ENCODE results near the gene NDUFAF8. TPM values are rescaled to one million over a fixed set of nuclear protein-coding genes. Genes with fewer than 3 reads are reported as not detected.

Gene NDUFAF8
- polyA plus RNA-seq, 4 donors, result 25.9 to 39.5 (median 35.7) TPM

GRCh38 chr17:81241648-81242420 lies 2.7 kb downstream of the NDUFAF8 start:
- DNase-seq, result peak in 1 of 2 donors; percentile 67
- no peaks in the 10 kb centered on the region for H3K9me3 ChIP-seq (ENCODE audit: control insufficient read depth in 2 of 2, insufficient read depth in 1 of 2, low read depth in 1 of 2, low read length in 1 of 2)
- 51 to 67% (median 62%) methylated on average over 20 to 26 of the region's 26 CpGs for WGBS, 3 donors
- no peak for FAIRE-seq
- H3K36me3 ChIP-seq (ENCODE audit: control insufficient read depth in 3 of 3, insufficient read depth in 2 of 3, low read depth in 1 of 3, low read length in 3 of 3), result peaks cover 0 to 64% (median 0%) of the 10 kb centered on the region in 3 donors
- H3K27ac ChIP-seq (ENCODE audit: low read depth in 1 of 3, low read length in 2 of 3), result no peak overlapping the region
- H3K27me3 ChIP-seq (ENCODE audit: control insufficient read depth in 3 of 3, insufficient read depth in 3 of 3, low read length in 3 of 3), result no peaks in the 10 kb centered on the region
- peaks cover 2 to 23% (median 13%) of the 10 kb centered on the region in 3 donors for H3K4me1 ChIP-seq (ENCODE audit: control insufficient read depth in 3 of 3, insufficient read depth in 2 of 3, low read depth in 1 of 3, low read length in 2 of 3)
- no peak overlapping the region for H3K4me3 ChIP-seq (ENCODE audit: low read depth in 1 of 3, low read length in 3 of 3)

DNA sequence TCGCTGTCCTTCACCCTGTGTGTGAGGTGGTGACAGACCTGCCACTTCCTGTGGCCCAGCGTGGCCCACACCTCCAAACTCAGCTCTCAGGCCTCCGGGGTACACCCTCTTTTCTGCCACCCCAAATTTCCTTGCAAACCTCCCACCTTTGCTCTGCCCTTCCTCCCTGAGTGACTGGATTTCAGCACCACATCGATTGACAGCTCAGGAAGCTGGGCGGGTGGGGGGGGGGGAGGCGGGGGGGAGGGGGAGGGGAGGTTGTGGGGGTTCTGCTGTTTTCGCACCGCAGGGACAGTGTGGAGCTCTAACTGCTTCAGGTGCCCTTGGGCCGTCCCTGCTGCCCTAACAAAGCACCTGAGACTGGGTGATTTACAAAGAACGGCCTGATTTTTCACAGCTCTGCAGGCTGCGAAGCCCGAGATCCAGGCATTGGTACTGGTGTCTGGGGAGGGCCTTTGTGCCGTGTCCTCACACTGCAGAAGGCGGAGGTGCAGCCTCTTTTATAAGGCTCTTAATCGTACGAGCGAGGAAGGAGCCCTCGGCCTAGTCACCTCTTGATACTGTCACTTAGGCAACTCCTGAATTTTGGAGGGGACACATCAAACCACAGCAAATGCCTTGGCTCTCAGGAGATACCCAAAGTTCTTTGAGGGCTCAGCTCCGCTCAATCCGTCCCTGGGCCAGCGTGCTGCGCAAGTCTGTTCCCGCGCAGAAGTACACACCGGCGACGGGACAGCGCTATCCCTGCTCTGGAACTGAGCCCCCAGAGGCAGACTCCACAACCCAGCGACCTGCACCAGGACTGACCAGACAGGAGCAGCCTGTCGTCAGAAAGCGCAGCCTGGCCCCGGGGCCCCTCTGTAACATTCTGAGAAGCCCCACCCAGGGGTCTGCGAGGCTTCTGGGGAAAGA lies 3.6 kb downstream of the NDUFAF8 start:
- peaks cover 1 to 17% (median 10%) of the 10 kb centered on the region in 3 donors for H3K4me1 ChIP-seq (ENCODE audit: control insufficient read depth in 3 of 3, insufficient read depth in 2 of 3, low read depth in 1 of 3, low read length in 2 of 3)
- FAIRE-seq, result no peak

DNA sequence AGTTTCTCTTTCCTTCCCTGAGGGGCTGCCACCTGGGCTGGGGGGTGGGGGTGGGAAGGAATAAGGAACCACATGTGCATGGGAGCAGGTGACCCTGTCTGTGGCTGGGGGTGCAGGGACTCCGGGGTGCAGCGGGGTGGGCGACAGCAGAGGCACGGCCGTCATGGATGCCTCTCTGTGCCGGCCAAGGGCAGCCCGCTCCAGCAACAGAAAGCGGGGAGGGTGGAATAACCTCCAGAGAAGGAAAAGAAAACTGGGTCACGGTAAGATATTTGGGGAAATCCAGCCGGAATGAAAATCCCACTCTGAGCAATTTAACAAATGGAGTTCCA lies 4.2 kb downstream of the NDUFAF8 start:
- H3K9me3 ChIP-seq (ENCODE audit: control insufficient read depth in 2 of 2, insufficient read depth in 1 of 2, low read depth in 1 of 2, low read length in 1 of 2), result no peaks in the 10 kb centered on the region
- no peak overlapping the region for H3K4me3 ChIP-seq (ENCODE audit: low read depth in 1 of 3, low read length in 3 of 3)
- FAIRE-seq (no peak), DNase-seq (no peak)
- no peak overlapping the region for H3K27ac ChIP-seq (ENCODE audit: low read depth in 1 of 3, low read length in 2 of 3)
- no peaks in the 10 kb centered on the region for H3K27me3 ChIP-seq (ENCODE audit: control insufficient read depth in 3 of 3, insufficient read depth in 3 of 3, low read length in 3 of 3)
- peaks cover 0 to 11% (median 6%) of the 10 kb centered on the region in 3 donors for H3K4me1 ChIP-seq (ENCODE audit: control insufficient read depth in 3 of 3, insufficient read depth in 2 of 3, low read depth in 1 of 3, low read length in 2 of 3)
- H3K36me3 ChIP-seq (ENCODE audit: control insufficient read depth in 3 of 3, insufficient read depth in 2 of 3, low read depth in 1 of 3, low read length in 3 of 3), result peaks cover 0 to 65% (median 0%) of the 10 kb centered on the region in 3 donors
- WGBS, 3 donors, result 82 to 90% (median 86%) methylated on average over 10 of the region's 10 CpGs

More for the DNA sequence above, 3.6 kb downstream of the NDUFAF8 start:
- no peak for DNase-seq
- Histone ChIP-seq H3K36me3 (ENCODE audit: control insufficient read depth in 3 of 3, insufficient read depth in 2 of 3, low read depth in 1 of 3, low read length in 3 of 3) (peaks cover 0 to 63% (median 0%) of the 10 kb centered on the region in 3 donors), H3K27me3 (ENCODE audit: control insufficient read depth in 3 of 3, insufficient read depth in 3 of 3, low read length in 3 of 3) (no peaks in the 10 kb centered on the region), H3K27ac (ENCODE audit: low read depth in 1 of 3, low read length in 2 of 3) (no peak overlapping the region), H3K9me3 (ENCODE audit: control insufficient read depth in 2 of 2, insufficient read depth in 1 of 2, low read depth in 1 of 2, low read length in 1 of 2) (no peaks in the 10 kb centered on the region), H3K4me3 (ENCODE audit: low read depth in 1 of 3, low read length in 3 of 3) (no peak overlapping the region)
- WGBS, 3 donors, result 75 to 83% (median 83%) methylated on average over 31 to 33 of the region's 33 CpGs

- FAIRE-seq (no peak), DNase-seq (no peak)
- 73 to 83% (median 74%) methylated on average over 24 of the region's 24 CpGs for WGBS, 3 donors
- Histone ChIP-seq H3K27me3 (ENCODE audit: control insufficient read depth in 3 of 3, insufficient read depth in 3 of 3, low read length in 3 of 3) (no peaks in the 10 kb centered on the region), H3K27ac (ENCODE audit: low read depth in 1 of 3, low read length in 2 of 3) (no peak overlapping the region), H3K9me3 (ENCODE audit: control insufficient read depth in 2 of 2, insufficient read depth in 1 of 2, low read depth in 1 of 2, low read length in 1 of 2) (no peaks in the 10 kb centered on the region), H3K36me3 (ENCODE audit: control insufficient read depth in 3 of 3, insufficient read depth in 2 of 3, low read depth in 1 of 3, low read length in 3 of 3) (peaks cover 0 to 73% (median 0%) of the 10 kb centered on the region in 3 donors), H3K4me3 (ENCODE audit: low read depth in 1 of 3, low read length in 3 of 3) (no peak overlapping the region), H3K4me1 (ENCODE audit: control insufficient read depth in 3 of 3, insufficient read depth in 2 of 3, low read depth in 1 of 3, low read length in 2 of 3) (peaks cover 0 to 10% (median 6%) of the 10 kb centered on the region in 3 donors)
Measured at GRCh38 chr17:81244358-81245023, 5.4 kb downstream of the NDUFAF8 start.

DNA sequence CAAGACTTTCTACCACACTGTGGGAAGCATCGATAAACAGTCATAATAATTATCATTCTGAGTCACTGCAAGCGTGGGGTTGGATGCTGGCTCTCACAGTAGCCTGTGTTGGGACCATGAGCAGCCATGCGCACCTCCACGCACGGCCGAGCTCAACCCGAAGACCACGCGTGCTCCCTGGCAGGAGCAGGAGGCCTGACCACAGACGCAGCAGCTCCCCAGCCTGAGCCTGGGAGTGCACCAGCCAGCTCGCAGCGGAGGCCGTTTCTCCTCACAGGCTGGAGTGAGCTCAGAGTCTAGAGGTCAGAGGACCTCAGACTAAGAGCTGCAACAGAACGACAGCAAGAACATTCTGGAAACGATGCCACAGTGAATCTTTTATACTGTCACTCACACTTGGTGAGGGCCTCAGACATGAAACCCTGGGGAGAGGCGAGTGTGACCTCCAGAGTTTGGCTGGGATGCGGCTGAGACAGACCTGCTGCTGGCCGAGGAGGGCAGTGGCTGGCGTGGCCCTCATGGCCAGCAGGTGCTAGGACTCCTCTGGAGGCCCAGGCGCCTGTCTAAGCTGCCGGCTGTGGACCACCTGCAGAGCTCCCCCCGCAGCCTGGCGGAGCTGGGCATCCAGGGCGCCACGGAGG lies 6.0 kb downstream of the NDUFAF8 start:
- whole genome bisulfite sequencing, 3 donors, result 67 to 79% (median 76%) methylated on average over 22 to 25 of the region's 25 CpGs
- Histone ChIP-seq H3K27me3 (ENCODE audit: control insufficient read depth in 3 of 3, insufficient read depth in 3 of 3, low read length in 3 of 3) (no peaks in the 10 kb centered on the region), H3K9me3 (ENCODE audit: control insufficient read depth in 2 of 2, insufficient read depth in 1 of 2, low read depth in 1 of 2, low read length in 1 of 2) (no peaks in the 10 kb centered on the region), H3K4me3 (ENCODE audit: low read depth in 1 of 3, low read length in 3 of 3) (no peak overlapping the region), H3K36me3 (ENCODE audit: control insufficient read depth in 3 of 3, insufficient read depth in 2 of 3, low read depth in 1 of 3, low read length in 3 of 3) (peaks cover 0 to 80% (median 2%) of the 10 kb centered on the region in 3 donors), H3K4me1 (ENCODE audit: control insufficient read depth in 3 of 3, insufficient read depth in 2 of 3, low read depth in 1 of 3, low read length in 2 of 3) (peaks cover 0 to 10% (median 2%) of the 10 kb centered on the region in 3 donors), H3K27ac (ENCODE audit: low read depth in 1 of 3, low read length in 2 of 3) (no peak overlapping the region)
- FAIRE-seq (no peak), DNase-seq (no peak)

DNA sequence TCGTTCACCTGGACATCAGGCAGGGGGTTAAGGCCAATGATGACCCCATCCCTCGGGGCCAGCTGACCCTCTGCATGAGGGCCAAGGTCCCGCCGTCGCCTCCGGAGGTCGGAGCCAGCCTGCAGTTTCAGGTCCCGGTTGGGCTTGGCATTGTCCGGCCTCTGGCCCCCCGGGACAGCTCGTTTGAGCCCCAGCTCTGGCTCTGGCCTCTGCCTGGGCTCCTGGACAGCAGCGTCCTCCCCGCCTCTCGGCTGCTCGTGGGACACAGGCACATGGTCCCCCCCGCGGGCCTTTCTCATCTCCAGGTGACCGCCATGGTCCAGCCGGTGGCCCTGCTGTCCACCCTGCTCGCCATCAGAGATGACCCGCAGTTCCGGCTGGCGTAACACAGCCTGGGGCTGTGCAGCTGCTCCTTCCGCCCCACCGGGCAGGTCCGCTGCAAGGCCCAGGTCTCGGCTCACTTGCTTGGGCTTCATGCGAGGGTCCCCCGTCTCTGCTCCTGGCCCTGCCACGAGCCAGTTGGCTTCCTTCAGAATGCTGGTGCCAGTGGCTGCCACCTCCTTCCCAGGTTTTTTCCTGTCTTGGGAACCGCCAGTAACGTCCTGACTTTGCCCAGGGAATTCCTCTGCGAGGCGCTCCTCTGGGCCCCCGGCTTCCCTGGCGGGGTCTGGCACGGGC lies 6.7 kb downstream of the NDUFAF8 start:
- Histone ChIP-seq H3K27ac (ENCODE audit: low read depth in 1 of 3, low read length in 2 of 3) (no peak overlapping the region), H3K4me3 (ENCODE audit: low read depth in 1 of 3, low read length in 3 of 3) (no peak overlapping the region), H3K36me3 (ENCODE audit: control insufficient read depth in 3 of 3, insufficient read depth in 2 of 3, low read depth in 1 of 3, low read length in 3 of 3) (peaks cover 0 to 83% (median 2%) of the 10 kb centered on the region in 3 donors), H3K27me3 (ENCODE audit: control insufficient read depth in 3 of 3, insufficient read depth in 3 of 3, low read length in 3 of 3) (no peaks in the 10 kb centered on the region), H3K9me3 (ENCODE audit: control insufficient read depth in 2 of 2, insufficient read depth in 1 of 2, low read depth in 1 of 2, low read length in 1 of 2) (no peaks in the 10 kb centered on the region), H3K4me1 (ENCODE audit: control insufficient read depth in 3 of 3, insufficient read depth in 2 of 3, low read depth in 1 of 3, low read length in 2 of 3) (peaks cover 0 to 10% (median 0%) of the 10 kb centered on the region in 3 donors)
- FAIRE-seq, result no peak
- WGBS, 3 donors, result 82 to 90% (median 86%) methylated on average over 32 to 37 of the region's 37 CpGs
- no peak for DNase-seq

DNA sequence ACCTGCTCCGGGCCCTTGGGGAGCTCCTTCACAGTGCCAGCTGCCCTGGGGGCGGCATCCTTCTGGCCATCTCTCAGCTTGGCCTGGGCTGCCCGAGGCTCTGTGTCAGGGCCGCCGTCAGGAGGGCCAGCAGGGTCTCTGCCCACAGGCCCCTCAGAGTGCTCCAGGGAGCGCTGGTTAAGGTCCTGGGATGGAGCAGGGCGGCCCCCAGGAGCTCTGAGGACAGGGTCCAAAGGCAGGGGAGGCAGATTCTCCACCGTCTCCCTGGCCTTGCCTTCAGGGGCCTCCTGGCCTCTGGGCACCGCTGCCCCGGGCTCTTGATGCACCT lies 7.2 kb downstream of the NDUFAF8 start:
- FAIRE-seq, result no peak
- Histone ChIP-seq H3K27ac (ENCODE audit: low read depth in 1 of 3, low read length in 2 of 3) (no peak overlapping the region), H3K36me3 (ENCODE audit: control insufficient read depth in 3 of 3, insufficient read depth in 2 of 3, low read depth in 1 of 3, low read length in 3 of 3) (peaks cover 0 to 83% (median 2%) of the 10 kb centered on the region in 3 donors), H3K27me3 (ENCODE audit: control insufficient read depth in 3 of 3, insufficient read depth in 3 of 3, low read length in 3 of 3) (no peaks in the 10 kb centered on the region), H3K9me3 (ENCODE audit: control insufficient read depth in 2 of 2, insufficient read depth in 1 of 2, low read depth in 1 of 2, low read length in 1 of 2) (no peaks in the 10 kb centered on the region), H3K4me1 (ENCODE audit: control insufficient read depth in 3 of 3, insufficient read depth in 2 of 3, low read depth in 1 of 3, low read length in 2 of 3) (peaks cover 0 to 15% (median 0%) of the 10 kb centered on the region in 3 donors), H3K4me3 (ENCODE audit: low read depth in 1 of 3, low read length in 3 of 3) (no peak overlapping the region)
- WGBS, 3 donors, result 92 to 96% (median 94%) methylated on average over 7 to 10 of the region's 10 CpGs
- no peak for DNase-seq

Measured in small intestine (tissue), 7 donors.